Right ventricle myocardium superior (tissue), 1 donor: ENCODE data around the gene GPI. TPM values are rescaled to one million over a fixed set of nuclear protein-coding genes. Genes with fewer than 3 reads are reported as not detected.
"Not testable (repeated sequence)": the region's sequence is repeated elsewhere in the genome, so short reads cannot be mapped to it uniquely, and the experiment has no call there.

Experiments used
- ATAC-seq: fragments of 200-7000 bp; cut with Tn5 transposase; one replicate; pipeline ENCODE4 v1.9.1; 2020; ENCODE audit warnings: mild to moderate bottlenecking; ENCODE audit not compliant: poor library complexity
- DNase-seq: peaks from one replicate; pipeline ENCODE4 v3.0.0-alpha.2; 2020
- intact Hi-C: fragments of 100-400 bp; cut with DNase I; formaldehyde crosslinking; loops from one replicate; pipeline ENCODE4 v1.11.2; 2022
- total RNA-seq: library from RNA; stranded (reverse); fragmentation: NEBNext Ultra II Directional; extraction: Animal tissue kit (Norgen Biotek cat#: 25700); gene quantifications from one replicate; pipeline ENCODE4 v1.2.1, GENCODE V29; 2021
- donor health status: DM: no; HTN: yes; CAD: no; lungs with severe emphysema.

Gene GPI
- total RNA-seq, 1 donor from 2014 or later, result 500 TPM

DNA sequence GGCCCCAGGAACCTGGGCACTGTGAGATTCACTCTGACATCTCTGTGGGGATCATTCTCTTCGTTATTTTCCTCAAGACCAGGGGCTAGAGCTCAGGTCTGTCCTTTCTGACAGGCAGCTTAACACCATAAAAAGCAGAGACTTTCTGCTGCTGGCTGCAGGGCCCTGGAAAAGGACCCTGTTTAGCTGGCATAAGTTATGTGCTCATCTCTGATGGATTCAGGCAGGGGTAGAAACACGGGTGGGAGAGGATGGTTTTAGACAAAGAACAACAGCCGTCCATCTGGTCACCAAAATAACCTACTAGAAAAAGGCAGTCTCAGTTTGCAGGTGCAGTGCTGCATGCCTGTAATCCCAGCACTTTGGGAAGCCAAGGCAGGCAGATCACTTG lies 2.3 kb upstream of the GPI start:
- intact Hi-C loops, result no loop called here
- no peak for DNase-seq
- no peak for ATAC-seq

DNA sequence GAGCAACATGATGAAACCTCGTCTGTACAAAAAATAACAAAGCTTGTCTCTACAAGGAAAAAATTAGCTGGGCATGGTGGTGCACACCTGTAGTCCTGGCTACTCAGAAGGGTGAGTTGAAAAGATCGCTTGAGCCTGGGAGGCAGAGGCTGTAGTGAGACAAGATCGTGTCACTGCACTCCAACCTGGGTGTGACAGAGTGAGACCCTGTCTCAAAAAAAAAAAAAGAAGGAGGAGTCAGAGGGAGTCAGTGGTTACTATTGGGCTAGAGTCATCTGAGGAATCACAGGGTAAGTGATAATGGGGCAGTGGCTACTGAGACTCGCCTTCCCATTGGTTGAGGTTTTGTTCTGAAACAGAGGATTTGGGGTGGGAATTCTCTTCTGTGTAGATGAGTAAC lies 1.9 kb upstream of the GPI start:
- DNase-seq (no peak), ATAC-seq (no peak)
- intact Hi-C loops, result no loop called here

DNA sequence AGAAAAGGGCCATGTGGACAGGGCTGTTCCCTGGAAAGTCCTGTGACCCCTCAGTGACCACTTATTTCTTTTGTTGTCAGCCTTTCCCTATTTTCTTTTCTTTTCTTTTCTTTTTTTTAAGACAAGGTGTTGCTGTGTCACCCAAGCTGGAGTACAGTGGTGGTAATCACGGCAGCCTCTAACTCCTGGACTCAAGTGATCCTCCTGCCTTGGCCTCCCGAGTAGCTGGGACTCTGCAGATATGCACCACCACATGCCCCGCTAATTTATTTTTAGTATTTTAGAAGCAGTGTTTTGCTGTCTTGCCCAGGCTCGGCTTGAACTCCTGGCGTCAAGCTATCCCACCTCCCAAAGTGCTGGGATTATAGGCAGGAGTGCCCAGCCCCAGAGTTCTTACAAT lies 1.1 kb upstream of the GPI start:
- no peak for DNase-seq
- ATAC-seq, result no peak
- intact Hi-C loops, result no loop called here

DNA sequence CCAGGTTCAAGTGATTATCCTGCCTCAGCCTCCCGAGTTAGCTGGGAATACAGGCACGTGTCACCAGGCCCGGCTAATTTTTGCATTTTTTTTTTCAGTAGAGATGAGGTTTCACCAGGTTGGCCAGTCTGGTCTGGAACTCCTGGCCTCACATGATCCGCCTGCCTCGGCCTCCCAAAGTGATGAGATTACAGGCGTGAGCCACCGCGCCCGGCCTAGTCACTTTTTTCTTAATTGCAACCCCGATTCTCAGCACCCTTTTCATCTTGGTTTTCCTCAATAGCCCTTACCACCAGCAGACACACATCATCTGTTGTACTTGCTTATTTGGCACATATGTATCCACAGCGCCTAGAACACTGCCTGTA lies 550 bp upstream of the GPI start:
- intact Hi-C loops, result no loop called here
- DNase-seq (no peak), ATAC-seq (no peak)

DNA sequence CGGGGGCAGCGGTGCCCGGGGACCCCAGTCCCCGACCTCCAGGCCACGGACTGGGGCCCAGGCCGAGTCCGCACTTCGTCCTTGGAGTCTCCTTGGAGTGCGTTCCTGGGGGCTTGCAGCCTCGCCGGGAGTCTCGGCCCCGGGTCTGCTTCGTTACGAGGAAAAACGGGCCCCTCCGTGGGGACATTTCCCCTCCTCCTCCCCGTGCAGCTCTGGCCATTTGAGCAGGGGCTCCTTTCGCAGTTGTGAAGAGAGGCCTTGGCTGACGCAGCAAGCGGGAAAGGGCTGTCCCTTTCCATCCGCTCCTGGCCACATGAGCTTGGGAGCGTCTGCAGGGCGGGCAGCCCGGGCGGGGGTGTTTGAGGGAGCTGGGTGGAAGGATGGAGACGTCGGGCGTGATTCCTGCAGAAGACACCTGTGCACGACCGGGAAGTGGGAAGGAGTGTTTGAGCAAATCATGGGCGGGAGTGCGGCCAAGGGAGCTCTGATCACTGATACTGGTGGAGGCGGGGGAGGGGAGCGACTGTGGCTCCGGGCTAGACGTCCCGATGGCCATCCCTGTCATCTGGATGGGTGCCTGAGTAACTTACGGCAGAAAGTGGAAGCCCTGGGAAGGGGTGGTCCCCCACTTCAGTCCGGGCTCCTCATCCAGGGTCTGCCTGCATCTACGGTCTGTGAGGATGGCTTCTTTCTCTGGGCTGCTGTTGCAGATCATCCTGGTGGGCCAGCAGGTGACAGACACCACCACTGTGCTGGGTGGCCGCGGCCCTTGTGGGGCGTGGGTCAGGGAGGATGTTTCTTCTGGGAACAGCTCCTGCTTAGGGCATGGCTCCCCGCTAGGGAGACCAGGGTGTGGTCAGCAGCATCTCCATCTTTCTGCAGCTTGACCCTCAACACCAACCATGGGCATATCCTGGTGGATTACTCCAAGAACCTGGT lies 736 bp downstream of the GPI start:
- intact Hi-C loops, result no loop called here
- peak; percentile 73 for DNase-seq
- ATAC-seq, result peak; percentile 54

DNA sequence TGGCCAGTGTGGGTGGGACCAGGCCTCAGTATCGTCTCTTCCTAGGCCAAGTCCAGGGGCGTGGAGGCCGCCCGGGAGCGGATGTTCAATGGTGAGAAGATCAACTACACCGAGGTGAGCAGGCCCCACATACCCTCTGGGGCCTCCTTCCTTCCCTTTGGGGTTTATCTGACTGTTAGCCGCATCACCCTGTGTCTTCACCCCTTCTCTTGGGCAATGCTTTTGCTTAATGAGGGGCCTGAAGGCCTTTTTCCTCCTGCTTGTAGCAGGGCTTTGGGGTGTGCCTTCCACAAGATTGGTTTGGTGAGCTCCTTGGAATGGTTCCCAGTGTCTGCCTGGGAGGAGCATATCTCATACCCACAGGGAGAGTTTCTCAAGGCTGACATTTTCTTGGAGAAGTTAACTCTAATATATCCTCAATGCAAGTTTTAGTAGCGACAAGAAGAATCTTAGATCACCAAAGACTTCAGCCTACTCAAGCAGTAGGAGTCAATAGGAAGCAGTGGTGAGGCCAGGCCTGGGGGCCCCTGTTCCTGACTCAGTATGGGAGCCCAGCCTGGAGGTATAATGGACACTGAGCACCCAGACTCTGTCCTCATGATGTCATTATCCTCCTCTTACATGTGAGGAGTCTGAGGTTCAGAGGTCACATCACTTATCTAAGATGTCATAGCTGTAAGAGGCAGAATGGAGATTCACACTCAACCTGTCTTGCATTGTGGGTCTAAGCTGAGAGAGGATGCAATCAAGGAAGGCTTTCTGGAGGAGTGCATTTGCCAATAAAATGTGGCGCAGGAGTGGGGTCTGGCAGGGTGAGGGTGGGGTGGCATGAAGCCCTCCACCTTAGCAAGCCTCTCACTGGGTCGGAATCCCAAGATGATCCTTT lies 2.0 kb downstream of the GPI start:
- ATAC-seq, result no peak
- no peak for DNase-seq
- intact Hi-C loops, result no loop called here

DNA sequence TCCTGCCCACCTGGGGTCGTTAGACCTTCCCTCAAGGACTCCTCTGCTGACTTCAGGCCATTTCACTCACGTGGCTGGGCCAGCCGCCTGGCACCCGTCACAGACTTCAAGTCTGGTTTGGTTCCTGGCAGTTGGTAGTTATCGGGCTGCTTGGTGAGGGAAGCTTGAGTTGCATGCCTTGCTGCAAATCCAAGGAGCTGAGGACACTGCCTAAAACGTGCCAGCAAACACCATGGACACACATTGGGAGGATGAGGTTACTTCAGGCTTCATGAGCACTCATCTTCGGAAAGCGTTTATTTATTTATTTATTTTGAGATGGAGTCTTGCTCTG lies 2.6 kb downstream of the GPI start:
- DNase-seq (no peak), ATAC-seq (no peak)
- intact Hi-C loops, result no loop called here

DNA sequence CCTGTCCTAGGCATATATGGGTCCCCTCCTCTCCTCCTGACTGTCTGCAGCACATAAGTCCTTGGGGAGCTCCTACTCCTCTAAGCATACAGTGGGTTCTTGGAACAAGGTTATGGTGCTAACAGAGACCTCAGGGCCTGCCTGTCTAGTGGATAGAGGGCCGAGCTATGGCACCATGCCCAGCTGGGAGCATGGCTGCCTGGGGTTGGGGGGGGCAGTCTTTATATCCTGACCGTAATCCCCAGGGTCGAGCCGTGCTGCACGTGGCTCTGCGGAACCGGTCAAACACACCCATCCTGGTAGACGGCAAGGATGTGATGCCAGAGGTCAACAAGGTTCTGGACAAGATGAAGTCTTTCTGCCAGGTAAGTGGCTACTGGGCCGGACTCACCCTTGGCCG lies 3.3 kb downstream of the GPI start:
- intact Hi-C loops, result no loop called here
- DNase-seq, result no peak
- no peak for ATAC-seq

DNA sequence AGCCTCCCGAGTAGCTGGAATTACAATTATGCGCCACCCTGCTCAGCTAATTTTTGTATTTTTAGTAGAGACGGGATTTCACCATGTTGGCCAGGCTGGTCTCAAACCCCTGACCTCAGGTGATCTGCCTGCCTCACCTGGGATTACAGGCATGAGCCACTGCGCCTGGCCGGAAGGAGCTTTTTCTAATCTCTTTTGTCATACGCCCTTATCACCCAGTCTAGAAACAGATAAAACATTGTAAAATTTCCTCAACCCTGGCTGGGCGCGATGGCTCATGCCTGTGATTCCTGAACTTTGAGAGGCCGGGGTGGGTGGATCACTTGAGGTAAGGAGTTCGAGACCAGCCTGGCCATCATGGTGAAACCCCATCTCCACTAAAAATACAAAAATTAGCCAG lies 4.2 kb downstream of the GPI start:
- ATAC-seq, DNase-seq, intact Hi-C loops: not testable (repeated sequence)

DNA sequence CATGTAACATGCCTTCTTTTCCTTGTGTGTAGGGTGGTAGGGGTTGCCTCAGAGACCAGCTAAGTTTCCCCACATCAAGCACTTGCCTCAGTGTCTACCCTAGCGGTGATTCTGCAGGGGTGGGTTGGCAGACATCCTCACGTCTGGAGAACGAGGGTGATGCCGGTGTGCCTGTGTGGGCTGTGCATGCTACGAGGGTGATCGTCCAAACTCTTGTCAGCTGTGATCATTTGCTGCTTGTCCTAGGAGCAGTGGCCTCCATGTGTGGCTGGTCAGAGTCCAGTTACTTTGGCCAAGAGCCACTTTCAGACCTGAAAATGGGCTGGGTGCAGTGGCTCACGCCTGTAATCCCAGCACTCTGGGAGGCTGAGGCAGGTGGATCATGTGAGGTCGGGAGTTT lies 5.1 kb downstream of the GPI start:
- ATAC-seq, result peak; percentile 7
- DNase-seq, result no peak
- intact Hi-C loops, result no loop called here

DNA sequence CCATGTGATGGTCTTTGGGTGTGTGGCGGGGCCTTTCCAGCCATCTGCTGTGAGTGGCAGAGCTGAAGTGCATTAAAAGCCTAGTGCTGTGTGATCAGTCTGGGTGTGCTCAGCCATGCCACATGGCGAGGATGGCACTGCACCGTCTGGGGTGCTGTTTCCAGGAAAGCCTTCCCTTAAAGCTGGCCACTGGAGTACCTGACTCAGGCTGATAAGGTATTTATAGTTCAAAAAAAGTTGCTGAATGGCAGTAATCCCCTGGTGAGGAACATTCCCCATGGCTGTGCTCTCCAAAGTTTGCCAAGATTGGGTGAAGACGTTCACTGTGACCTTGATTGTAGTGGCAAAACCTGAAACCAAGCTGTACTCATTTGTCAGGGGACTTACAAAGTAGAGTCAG lies 6.0 kb downstream of the GPI start:
- no peak for DNase-seq

DNA sequence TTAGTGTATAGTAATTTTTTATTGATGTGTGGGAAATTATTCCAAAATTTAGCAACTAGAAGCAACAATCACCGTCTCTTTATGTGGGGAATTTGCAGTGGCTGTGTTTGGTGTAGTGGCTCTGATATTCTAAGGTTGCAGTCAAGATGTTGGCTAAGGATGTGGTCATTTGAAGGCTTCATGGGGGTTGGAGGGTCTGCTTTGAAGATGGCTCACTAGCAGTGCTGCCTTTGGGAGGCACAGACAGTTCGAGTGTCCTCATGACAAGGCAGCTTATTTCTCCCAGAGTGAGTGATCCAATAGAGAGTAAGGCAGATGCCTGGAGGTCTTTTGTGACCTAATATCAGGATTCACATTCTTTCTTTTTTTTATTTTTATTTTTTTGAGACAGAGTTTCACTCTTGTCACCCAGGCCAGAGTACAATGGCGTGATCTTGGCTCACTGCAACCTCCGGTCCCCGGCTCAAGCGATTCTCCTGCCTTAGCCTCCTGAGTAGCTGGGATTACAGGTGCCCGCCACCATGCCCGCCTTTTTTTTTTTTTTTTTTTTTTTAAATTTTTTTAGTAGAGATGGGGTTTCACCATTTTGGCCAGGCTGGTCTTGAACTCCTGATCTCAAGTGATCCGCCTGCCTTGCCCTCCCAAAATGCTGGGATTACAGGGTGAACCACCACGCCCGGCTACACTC lies 8.7 kb downstream of the GPI start:
- ATAC-seq (no peak), DNase-seq (no peak)
- intact Hi-C loops, result no loop called here

More for the DNA sequence above, 6.0 kb downstream of the GPI start:
- peak; percentile 76 for ATAC-seq
- intact Hi-C loops, result no loop called here

DNA sequence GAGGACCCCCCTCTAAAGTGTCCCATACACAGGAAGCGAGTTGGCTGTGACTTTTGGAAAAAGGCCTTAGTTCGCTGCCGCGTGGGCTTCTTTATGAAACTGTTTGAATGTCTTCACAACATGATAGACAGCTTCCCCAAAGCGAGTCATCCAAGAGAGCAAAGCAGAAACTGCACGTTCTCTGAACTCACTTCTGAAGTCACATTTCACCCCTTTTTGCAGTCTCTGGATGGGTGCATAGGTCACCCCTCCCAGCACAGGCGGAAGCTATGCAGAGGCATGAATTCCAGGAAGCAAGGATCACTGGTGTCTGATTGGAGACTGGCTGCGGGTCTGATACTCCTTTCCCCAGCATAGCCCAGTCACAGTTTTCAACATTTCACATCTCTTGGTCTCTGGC lies 10.6 kb downstream of the GPI start:
- intact Hi-C loops, result no loop called here
- DNase-seq, result no peak
- no peak for ATAC-seq

DNA sequence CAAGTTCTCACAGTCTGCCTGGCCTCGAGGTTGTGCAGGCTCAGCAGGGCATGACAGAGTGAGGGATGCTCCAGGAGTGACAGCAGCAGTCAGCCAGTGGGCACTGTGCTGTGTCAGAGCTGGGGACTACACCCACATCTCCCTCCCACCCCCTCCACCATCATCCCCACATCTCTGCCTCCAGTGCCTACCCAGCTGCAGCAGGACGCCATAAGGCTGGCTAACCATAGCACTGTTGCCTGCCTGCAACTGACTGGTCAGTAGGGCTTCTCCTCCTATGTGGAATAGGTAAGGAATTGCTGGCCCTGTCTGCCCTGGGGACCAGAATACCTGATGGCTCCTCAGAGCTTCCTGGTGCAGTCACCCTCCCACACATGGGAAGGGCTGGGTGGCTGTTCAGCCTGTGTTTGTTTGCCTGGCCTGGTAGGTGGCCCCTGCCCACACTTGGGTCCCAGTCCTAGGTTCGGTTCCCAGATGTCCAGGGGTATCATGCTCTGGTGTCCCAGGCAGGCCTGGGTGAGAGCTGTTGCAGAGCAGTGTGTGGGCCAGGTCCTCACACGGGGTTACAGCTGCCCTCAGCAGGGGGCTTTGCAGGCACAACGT lies 15.7 kb downstream of the GPI start:
- intact Hi-C loops, result no loop called here
- DNase-seq (no peak), ATAC-seq (no peak)

DNA sequence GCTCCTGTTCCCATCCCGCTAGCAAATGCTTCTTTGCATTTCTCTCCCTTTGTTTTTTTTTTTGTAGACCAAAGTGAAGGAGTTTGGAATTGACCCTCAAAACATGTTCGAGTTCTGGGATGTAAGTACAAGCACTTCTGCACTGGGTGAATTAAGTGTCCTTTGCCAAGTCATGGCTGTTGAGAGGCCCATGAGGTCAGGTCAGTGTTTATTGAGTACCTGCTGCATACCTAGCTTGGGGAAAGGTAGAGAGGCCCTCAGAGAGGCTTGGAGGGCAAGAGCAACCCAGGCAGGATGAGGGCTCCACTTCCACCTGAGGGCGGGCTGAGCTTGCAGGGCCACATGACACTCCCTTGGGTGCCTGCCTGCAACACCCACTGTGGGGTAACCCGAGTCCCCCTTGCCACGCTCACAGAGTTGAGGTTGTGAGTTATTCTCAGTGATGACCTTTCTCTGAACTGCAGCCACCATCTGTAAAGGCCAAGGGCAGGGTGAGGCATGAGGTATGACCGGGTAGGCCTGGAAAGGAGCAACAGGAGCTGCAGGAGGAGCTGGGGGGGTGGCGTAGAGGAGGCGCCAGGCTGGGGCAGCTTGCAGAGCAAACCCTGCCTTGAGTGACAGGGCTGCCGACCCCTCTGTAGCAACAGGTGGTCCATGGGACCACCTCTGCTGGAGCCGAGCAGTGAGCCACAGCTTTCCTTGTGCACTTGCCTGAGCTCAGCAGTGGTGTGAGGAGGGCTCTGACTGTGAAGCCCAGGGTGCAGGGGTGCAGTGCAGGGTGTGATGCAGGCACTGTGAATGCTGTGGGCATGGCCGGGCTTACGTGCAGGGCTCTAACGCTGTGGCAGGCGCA lies 16.6 kb downstream of the GPI start:
- ATAC-seq, result no peak
- intact Hi-C loops, result no loop called here

DNA sequence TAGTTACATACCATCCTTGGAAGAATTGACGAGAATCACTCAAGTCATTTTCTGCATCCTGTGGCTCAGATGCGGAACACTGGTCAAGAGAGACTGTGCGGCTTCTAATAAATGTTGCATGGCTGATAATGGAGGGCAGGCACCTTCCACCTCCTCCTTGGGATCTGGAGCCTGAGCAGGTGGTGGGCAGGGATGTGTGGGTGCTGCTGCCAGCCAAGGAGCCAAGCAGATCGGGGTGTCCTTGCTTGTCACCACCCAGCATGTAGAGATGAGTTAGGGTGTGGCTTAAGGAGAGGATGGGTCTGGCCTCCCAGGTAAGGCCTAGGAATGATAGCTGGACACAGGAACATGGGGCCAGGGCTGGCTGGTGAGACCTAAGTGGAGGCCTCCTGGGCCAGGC lies 17.5 kb downstream of the GPI start:
- ATAC-seq (no peak), DNase-seq (no peak)
- intact Hi-C loops, result no loop called here

More for the DNA sequence above, 16.6 kb downstream of the GPI start:
- DNase-seq, result no peak

DNA sequence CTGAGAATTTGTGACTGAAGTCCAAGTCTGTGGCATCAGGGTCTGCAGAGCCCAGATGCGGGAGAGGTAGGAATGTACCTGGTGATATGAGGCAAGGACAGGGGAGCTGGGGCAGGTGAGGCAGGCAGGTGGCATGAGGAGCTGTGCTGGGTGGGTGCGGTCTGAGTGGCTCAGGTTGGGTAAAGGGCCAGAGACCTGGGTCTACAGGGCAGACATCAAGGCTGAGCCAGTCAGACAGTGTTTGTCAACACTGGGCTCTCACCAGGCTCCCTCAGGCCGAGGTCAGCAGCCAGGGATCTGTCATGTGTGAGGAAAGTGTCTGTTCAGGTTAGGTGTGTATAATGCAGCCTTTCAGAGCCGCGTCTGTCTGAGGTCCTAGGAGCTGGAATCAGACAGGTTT lies 18.6 kb downstream of the GPI start:
- ATAC-seq, result no peak
- DNase-seq, result no peak
- intact Hi-C loops, result no loop called here
